HG03565 (cell line): ENCODE results near the gene TEAD2.

Experiments
- ATAC-seq: cut with Tn5 transposase; IDR thresholded peaks from one replicate; pipeline ENCODE4 v1.9.1; 2021; ENCODE audit warnings: mild to moderate bottlenecking, moderate library complexity; ENCODE audit not compliant: unreplicated experiment

TEAD2 gene

GRCh38 chr19:49362048-49362928, at the start of gene TEAD2:
Gene TEAD2 (minus strand): TSS chr19:49362416. CDS start chr19:49360075, 2,341 bp downstream.
- no peak for ATAC-seq

GRCh38 chr19:49411681-49412326, 49.6 kb upstream of the TEAD2 start:
- ATAC-seq = no peak

GRCh38 chr19:49409441-49410029, 47.3 kb upstream of the TEAD2 start:
- ATAC-seq = no peak

- no peak for ATAC-seq
Observed at GRCh38 chr19:49408816-49409440, 46.7 kb upstream of the TEAD2 start.

GRCh38 chr19:49407482-49408015, 45.3 kb upstream of the TEAD2 start:
- no peak for ATAC-seq

- no peak for ATAC-seq
Observed at GRCh38 chr19:49407079-49407478, 44.9 kb upstream of the TEAD2 start.

- ATAC-seq = no peak
Observed at GRCh38 chr19:49403404-49404187, 41.4 kb upstream of the TEAD2 start.

GRCh38 chr19:49400029-49400428, 37.8 kb upstream of the TEAD2 start:
- ATAC-seq = no peak

- no peak for ATAC-seq
Observed at GRCh38 chr19:49398931-49399330, 36.7 kb upstream of the TEAD2 start.

GRCh38 chr19:49398001-49398615, 35.9 kb upstream of the TEAD2 start:
- no peak for ATAC-seq

GRCh38 chr19:49396738-49397505, 34.7 kb upstream of the TEAD2 start:
- ATAC-seq = no peak

- ATAC-seq = no peak
Observed at GRCh38 chr19:49395581-49396407, 33.6 kb upstream of the TEAD2 start.

GRCh38 chr19:49393881-49394280, 31.7 kb upstream of the TEAD2 start:
- no peak for ATAC-seq

- ATAC-seq = no peak
Observed at GRCh38 chr19:49391581-49392399, 29.6 kb upstream of the TEAD2 start.

GRCh38 chr19:49390929-49391359, 28.7 kb upstream of the TEAD2 start:
- no peak for ATAC-seq

GRCh38 chr19:49390131-49390928, 28.1 kb upstream of the TEAD2 start:
- ATAC-seq = no peak

- ATAC-seq = no peak
Observed at GRCh38 chr19:49389406-49389805, 27.2 kb upstream of the TEAD2 start.
